HG02759 (cell line): ENCODE results near the gene RGS8.

Experiments used
- ATAC-seq: cut with Tn5 transposase; IDR thresholded peaks from one replicate; pipeline ENCODE4 v1.9.1; 2021; ENCODE audit warnings: mild to moderate bottlenecking, moderate library complexity; ENCODE audit not compliant: unreplicated experiment

Gene RGS8

GRCh38 chr1:182674346-182675246 lies 9.8 kb downstream of the RGS8 start:
- no peak for ATAC-seq

DNA sequence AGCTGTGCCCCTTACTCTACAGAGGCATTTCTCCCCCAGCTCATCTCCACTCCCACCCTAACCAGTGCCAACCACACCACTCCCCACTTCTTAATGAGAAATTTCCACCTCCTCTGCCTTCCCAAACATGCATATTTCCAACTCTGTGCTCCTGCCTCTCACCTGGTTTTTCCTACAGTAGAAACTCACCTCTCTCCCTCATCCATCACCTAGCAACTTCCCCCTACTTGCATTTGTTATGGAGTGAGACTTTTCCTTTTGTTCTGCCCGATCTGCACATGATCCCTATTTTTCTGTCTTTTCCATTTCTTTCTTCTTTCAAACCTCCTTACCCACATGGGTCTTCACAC lies 11.9 kb downstream of the RGS8 start:
- no peak for ATAC-seq

DNA sequence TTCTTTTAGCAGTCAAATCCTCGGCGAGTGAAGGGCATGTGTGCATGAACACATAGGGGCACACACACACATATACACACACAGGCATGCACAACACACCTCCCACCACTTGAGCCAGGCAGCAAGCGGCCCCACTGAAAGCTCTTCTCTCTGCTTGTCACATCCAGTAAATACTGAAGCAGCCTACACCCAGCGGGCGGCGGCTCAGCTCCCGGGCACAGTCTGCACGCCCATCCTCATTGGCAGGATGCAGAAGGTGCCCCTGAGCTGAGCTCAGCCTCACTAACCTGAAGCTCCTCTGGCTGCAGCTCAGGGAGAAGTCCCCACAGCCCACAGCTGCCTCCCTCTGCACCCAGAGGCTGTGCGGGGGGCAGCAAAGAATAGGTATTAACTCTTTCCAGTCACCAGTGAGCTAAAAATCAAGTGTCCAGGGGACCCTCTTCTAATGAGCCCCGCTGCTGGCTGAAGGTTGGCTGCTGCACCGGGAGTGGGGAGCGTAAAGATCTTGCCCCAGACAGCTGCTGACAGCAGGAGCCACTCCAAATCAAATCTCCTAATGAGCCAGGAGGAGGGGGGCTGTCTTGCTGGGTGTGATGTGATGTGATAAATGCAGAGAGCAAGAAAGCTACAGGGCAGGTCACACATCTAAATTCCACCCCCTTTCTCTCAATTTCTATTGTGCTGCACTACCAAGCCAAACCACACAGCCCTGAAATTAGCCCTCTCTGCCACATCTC lies 12.5 kb downstream of the RGS8 start:
- no peak for ATAC-seq

GRCh38 chr1:182670032-182670749 lies 14.2 kb downstream of the RGS8 start:
- no peak for ATAC-seq

DNA sequence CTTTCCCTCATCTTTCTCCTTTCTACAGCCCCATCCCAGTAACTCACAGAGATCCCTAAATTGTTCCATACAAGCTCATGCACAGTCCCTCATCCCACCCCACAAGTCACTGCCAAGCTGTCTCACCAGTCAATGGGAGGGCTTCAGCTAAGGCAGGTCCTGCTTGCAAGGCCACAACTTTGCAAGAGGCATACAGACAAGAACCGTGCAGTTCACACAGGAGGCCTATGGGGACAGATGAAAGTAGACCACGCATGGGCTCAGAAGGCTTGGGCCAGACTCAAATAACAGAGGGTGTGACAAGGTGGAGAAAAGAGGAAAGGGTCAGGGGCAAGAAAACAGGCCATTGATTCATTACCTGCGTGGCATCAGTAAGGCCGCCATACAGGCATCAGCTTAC lies 15.1 kb downstream of the RGS8 start:
- no peak for ATAC-seq

- no peak for ATAC-seq
Measured at GRCh38 chr1:182668521-182669054, 15.8 kb downstream of the RGS8 start.

GRCh38 chr1:182667848-182668505 lies 16.4 kb downstream of the RGS8 start:
- no peak for ATAC-seq

DNA sequence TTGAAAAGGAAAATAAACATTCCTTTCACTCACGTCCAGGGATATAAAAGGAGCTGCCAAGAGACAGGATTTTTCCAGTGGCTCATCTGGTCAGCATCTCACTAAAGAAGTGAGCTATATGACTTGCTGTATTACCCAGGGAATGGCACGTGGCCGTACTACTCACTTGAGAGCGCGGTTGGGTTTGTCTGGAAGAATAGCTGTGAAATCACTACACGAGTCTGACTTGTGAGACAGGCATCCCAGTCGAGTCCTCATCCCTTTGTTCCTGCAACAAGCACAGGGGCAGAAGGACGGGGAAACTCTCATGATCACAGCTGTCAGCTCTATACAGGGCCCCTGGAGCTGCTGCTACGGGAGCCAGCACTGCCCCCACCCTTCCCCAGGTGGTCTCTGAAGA lies 17.7 kb downstream of the RGS8 start:
- no peak for ATAC-seq

- no peak for ATAC-seq
Measured at GRCh38 chr1:182664296-182664695, 20.1 kb downstream of the RGS8 start.

DNA sequence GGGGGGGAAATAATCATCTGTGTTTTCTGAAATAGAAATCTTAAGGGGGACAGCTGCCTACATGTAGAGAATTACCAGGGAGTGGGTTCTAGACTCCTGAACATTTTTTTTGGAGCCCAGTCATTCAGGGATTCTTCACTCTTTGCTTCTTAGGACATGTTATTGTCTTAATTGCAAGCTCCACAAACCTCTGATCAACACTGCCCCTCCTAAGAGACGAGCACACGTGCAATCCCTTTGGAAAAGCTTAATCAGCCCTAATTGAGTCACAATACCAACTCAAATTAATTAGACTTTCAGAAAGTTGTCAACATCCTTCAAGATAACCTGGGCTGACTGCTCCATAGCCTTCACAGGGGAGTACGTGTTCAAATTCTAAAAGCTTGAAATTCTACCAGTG lies 21.4 kb downstream of the RGS8 start:
- no peak for ATAC-seq

DNA sequence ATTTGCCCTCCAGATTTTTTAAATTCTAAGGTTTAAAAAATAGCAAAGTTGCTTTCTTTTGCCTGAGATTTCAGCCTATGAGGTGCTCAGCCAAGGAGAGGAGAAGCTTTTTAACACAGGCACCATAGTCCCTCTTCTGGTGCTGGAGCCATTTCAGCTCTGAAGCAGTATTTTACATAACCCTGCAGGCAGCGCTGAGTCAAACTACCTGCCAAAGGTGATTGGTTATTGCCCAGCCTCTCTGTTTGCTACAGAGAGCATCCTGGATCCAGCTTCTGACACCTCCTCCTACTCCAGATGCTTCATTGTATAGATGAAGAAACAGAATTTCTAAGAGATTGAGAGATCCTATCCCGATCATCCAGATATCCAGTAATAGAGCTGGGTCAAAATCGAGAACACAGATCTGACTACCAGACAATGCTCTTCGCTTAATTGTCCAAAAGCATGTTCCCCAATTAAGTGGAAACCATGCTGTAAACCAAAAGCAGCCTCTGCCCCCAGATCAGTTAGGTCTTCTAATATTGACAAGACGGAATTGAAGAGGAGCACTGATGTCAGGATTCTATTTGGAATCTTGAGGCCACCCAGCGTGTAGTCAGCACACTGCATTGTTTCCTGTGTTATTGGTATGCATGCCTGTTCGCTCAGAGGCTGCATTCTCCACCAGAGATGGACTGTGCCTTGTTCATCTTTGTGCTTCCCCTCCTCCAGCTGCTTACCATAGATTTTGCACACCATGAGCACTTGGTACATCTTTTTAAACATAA lies 22.1 kb downstream of the RGS8 start:
- no peak for ATAC-seq

- ATAC-seq = no peak
Measured at GRCh38 chr1:182658055-182658454, 26.3 kb downstream of the RGS8 start.

GRCh38 chr1:182656842-182657397 lies 27.5 kb downstream of the RGS8 start:
- ATAC-seq = no peak

- no peak for ATAC-seq
Measured at GRCh38 chr1:182653986-182654385, 30.4 kb downstream of the RGS8 start.

DNA sequence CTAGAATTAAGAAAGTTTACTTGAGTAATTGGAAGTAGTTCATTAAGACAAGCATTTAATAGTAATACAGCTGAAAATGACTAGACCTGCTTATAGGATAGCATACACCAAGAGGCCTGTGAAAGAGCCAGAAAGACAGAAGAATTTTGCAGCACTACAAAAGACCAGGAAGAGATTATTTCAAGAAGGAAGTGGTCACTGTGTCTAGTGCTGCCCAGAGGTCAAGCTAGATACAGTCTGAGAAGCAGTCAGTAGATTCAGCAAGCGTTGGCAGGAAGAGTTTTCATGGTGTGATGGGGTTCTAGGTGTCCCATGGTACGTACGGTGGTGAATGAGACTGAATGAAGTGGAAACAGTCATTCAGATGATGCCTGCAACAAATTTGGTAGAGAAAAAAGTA lies 31.5 kb downstream of the RGS8 start:
- no peak for ATAC-seq

DNA sequence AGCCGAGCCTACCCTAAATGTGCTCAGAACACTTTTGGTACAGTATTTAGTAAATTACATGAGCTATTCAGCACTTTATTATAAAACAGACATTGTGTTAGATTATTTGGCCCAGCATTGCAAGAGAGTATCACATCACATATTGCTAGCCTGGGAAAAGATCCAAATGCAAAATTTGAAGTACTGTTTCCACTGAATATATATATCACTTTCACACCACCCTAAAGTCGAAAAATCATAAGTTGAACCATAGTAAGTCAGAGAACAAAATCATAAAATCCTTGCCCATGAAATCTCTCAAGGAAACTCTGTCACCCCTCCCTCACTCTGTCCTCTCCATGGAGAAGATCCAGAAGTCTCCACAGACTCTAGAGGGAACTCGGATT lies 33.1 kb downstream of the RGS8 start:
- no peak for ATAC-seq

- no peak for ATAC-seq
Measured at GRCh38 chr1:182650678-182651338, 33.6 kb downstream of the RGS8 start.

DNA sequence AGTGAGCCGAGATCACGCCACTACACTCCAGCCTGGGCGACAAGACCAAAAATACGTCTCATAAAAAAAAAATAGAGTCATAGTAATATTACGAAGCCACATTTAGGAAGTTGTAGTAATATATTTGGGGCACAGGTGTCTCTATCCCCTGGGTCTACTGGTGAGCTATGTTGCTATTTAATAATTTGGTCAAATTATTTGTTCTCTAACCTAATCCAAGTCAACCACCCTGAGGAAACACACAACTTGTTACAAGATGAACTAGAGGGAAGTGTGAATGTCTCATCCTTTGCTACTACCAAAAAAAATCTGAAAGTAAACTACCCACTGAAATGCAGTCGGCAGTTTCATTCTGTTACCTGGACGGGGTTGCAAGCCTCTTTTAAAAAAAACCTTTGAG lies 35.3 kb downstream of the RGS8 start:
- ATAC-seq = no peak

GRCh38 chr1:182646739-182647138 lies 37.6 kb downstream of the RGS8 start:
- ATAC-seq = no peak
